ENCODE measurements around the gene WWTR1.

- TF ChIP-seq CTCF (IDR thresholded peaks at IDR 0.05; ENCODE audit: low read length) (no peak), EZH2 (IDR thresholded peaks at IDR 0.05; ENCODE audit: borderline replicate concordance, low read length) (no peak)
These were observed 11.6 kb downstream of the WWTR1 start for GRCh38 chr3:149646181-149646766.

All from OCI-LY1 (cell line).